Lung (tissue), 12 donors: ENCODE measurements around the gene IFIH1. TPM values are rescaled to one million over a fixed set of nuclear protein-coding genes. Genes with fewer than 3 reads are reported as not detected.

ENCODE experiments used
- ATAC-seq: fragments of 200-7000 bp; cut with Tn5 transposase; one replicate; pipeline ENCODE4 v1.9.1; 2020; ENCODE audit warnings: moderate number of reproducible peaks; ENCODE audit not compliant: insufficient read depth, low FRiP score
- DNase-seq, 3 donors: peaks; one replicate each; pipeline ENCODE4 v3.0.0-alpha.2; 2013 to 2017
- H3K27ac ChIP-seq, 2 donors: one replicate each; pipeline ENCODE4 v1.5.1; 2013; ENCODE audit warnings: mild to moderate bottlenecking in 2 of 2, moderate library complexity in 2 of 2, control low read depth in 1 of 2, inconsistent platforms in 1 of 2, low read depth in 1 of 2, low read length in 1 of 2
- H3K27me3 ChIP-seq, 3 donors: one replicate each; pipeline ENCODE4 v1.5.1; 2013; ENCODE audit warnings: low read length in 2 of 3; ENCODE audit not compliant: control insufficient read depth in 3 of 3, insufficient read depth in 3 of 3
- H3K36me3 ChIP-seq, 4 donors: one replicate each; pipeline ENCODE4 v1.5.1; 2013; ENCODE audit warnings: low read length in 4 of 4, mild to moderate bottlenecking in 1 of 4, moderate library complexity in 1 of 4; ENCODE audit not compliant: control insufficient read depth in 4 of 4, insufficient read depth in 4 of 4
- H3K4me1 ChIP-seq, 5 donors: one replicate each; pipeline ENCODE4 v1.5.1; 2013; ENCODE audit warnings: low read length in 5 of 5, mild to moderate bottlenecking in 2 of 5, moderate library complexity in 1 of 5; ENCODE audit not compliant: control insufficient read depth in 5 of 5, insufficient read depth in 5 of 5
- H3K4me3 ChIP-seq: one replicate; pipeline ENCODE4 v1.5.1; 2013; ENCODE audit warnings: mild to moderate bottlenecking, control low read depth, moderate library complexity
- H3K9ac ChIP-seq, 2 donors: one replicate each; pipeline ENCODE4 v1.5.1; 2013; ENCODE audit warnings: low read length in 2 of 2, control low read depth in 1 of 2; ENCODE audit not compliant: insufficient read depth in 1 of 2
- H3K9me3 ChIP-seq, 4 donors: one replicate each; pipeline ENCODE4 v1.5.1; 2013; ENCODE audit warnings: low read length in 3 of 4, mild to moderate bottlenecking in 1 of 4, moderate library complexity in 1 of 4; ENCODE audit not compliant: control insufficient read depth in 4 of 4, insufficient read depth in 3 of 4
- CTCF ChIP-seq: IDR thresholded peaks from 2 replicates; pipeline ENCODE4 v1.5.1; 2012; ENCODE audit warnings: mild to moderate bottlenecking; ENCODE audit errors: control extremely low read depth, extremely low read depth
- WGBS, 2 donors: extraction: QIAGEN DNeasy Blood & Tissue Kit; methylation state at CpG; one replicate each; pipeline ENCODE4 v1.1.7; 2013; 5-methylcytosine and 5-hydroxymethylcytosine counted together
- polyA plus RNA-seq, 2 donors: library from polyadenylated mRNA; stranded (reverse); fragments of 200-250 nt; gene quantifications; one replicate each; pipeline ENCODE4 v1.2.1, GENCODE V29; 2013
- total RNA-seq, 2 donors: library from RNA; depleted of rRNA in 1 of 2; stranded (reverse); fragments of >200 nt in 1 of 2; gene quantifications; one replicate each; pipeline ENCODE4 v1.2.1, GENCODE V29; 2014 to 2021
- donor health status: control.
- donor health status: control.
- donor health status: Bipolar disorder and iron deficiency.
- donor health status: healthy.
- donor health status: DM: yes; HTN: yes; CAD: no.

Gene IFIH1
- total and polyA plus RNA-seq, 4 donors = 9.4 to 26.1 (median 20.1) TPM

GRCh38 chr2:162327134-162327769 is 8.8 kb upstream of the IFIH1 start:
- no peak for TF ChIP-seq CTCF
- no peak overlapping the region for H3K9ac ChIP-seq
- no peak for ATAC-seq

GRCh38 chr2:162324953-162325352 is 6.5 kb upstream of the IFIH1 start:
- Histone ChIP-seq H3K27me3 (no peaks in the 10 kb centered on the region), H3K9me3 (peaks cover 0 to 2% (median 0%) of the 10 kb centered on the region in 4 donors), H3K4me1 (peaks cover 0 to 2% (median 0%) of the 10 kb centered on the region in 5 donors), H3K9ac (no peak overlapping the region), H3K36me3 (no peaks in the 10 kb centered on the region), H3K27ac (no peak overlapping the region), H3K4me3 (no peak overlapping the region)
- DNase-seq (no peak), ATAC-seq (no peak)
- TF ChIP-seq CTCF = no peak
- WGBS, 2 donors = 93 to 98% methylated on average over 1 of the region's 1 CpG

More at GRCh38 chr2:162327134-162327769, 8.8 kb upstream of the IFIH1 start:
- WGBS, 2 donors = 63 to 66% methylated on average over 5 of the region's 5 CpGs
- Histone ChIP-seq H3K36me3 (no peaks in the 10 kb centered on the region), H3K9me3 (peaks cover 0 to 2% (median 0%) of the 10 kb centered on the region in 4 donors), H3K4me1 (peaks cover 0 to 2% (median 0%) of the 10 kb centered on the region in 5 donors), H3K27ac (no peak overlapping the region), H3K27me3 (no peaks in the 10 kb centered on the region), H3K4me3 (no peak overlapping the region)
- no peak for DNase-seq

- no peaks in the 10 kb centered on the region for H3K9me3 ChIP-seq
- peaks cover 0 to 13% (median 4%) of the 10 kb centered on the region in 5 donors for H3K4me1 ChIP-seq
- no peaks in the 10 kb centered on the region for H3K36me3 ChIP-seq
- H3K27ac ChIP-seq = no peak overlapping the region
- DNase-seq = no peak
- ATAC-seq = no peak
- 54 to 67% methylated on average over 1 of the region's 1 CpG for WGBS, 2 donors
- no peaks in the 10 kb centered on the region for H3K27me3 ChIP-seq
- no peak overlapping the region for H3K9ac ChIP-seq
- H3K4me3 ChIP-seq = no peak overlapping the region
- no peak for TF ChIP-seq CTCF
Measured at GRCh38 chr2:162320864-162321517, 2.5 kb upstream of the IFIH1 start.
